Neural progenitor cell (in vitro differentiated cells): Measurements from ENCODE around the gene MCM5.

ENCODE experiments used
- EZH2phosphoT487 ChIP-seq: fragments of 200-600 bp; sonication (generic); IDR thresholded peaks from 2 replicates; pipeline ENCODE4 v1.6.1; 2017; ENCODE audit warnings: antibody characterized with exemption
- TF ChIP-seq, protein P1 (sequence below): fragments of 200-600 bp; sonication (generic); IDR thresholded peaks from 2 replicates; pipeline ENCODE4 v1.5.1; 2017; ENCODE audit warnings: antibody characterized with exemption, mild to moderate bottlenecking

DNA sequence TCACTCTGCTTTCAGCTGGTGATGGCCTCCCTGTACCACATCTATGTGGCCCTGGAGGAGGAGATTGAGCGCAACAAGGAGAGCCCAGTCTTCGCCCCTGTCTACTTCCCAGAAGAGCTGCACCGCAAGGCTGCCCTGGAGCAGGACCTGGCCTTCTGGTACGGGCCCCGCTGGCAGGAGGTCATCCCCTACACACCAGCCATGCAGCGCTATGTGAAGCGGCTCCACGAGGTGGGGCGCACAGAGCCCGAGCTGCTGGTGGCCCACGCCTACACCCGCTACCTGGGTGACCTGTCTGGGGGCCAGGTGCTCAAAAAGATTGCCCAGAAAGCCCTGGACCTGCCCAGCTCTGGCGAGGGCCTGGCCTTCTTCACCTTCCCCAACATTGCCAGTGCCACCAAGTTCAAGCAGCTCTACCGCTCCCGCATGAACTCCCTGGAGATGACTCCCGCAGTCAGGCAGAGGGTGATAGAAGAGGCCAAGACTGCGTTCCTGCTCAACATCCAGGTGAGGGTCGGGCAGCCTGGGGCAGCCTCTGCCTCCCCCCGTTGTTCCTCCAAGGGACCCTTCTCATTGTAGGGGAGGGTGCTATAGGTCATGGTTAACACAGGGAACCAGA, 13.2 kb upstream of the MCM5 start:
- TF ChIP-seq, protein P1, sequence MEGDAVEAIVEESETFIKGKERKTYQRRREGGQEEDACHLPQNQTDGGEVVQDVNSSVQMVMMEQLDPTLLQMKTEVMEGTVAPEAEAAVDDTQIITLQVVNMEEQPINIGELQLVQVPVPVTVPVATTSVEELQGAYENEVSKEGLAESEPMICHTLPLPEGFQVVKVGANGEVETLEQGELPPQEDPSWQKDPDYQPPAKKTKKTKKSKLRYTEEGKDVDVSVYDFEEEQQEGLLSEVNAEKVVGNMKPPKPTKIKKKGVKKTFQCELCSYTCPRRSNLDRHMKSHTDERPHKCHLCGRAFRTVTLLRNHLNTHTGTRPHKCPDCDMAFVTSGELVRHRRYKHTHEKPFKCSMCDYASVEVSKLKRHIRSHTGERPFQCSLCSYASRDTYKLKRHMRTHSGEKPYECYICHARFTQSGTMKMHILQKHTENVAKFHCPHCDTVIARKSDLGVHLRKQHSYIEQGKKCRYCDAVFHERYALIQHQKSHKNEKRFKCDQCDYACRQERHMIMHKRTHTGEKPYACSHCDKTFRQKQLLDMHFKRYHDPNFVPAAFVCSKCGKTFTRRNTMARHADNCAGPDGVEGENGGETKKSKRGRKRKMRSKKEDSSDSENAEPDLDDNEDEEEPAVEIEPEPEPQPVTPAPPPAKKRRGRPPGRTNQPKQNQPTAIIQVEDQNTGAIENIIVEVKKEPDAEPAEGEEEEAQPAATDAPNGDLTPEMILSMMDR = no peak
- TF ChIP-seq EZH2phosphoT487 = no peak
